Activated T-helper 1 cell treated with anti-CD3 and anti-CD28 coated beads, Interleukin-2, amount 50 U/mL, for 16 hours (primary cell): ENCODE measurements around the gene TTPAL.
"Not testable (repeated sequence)": the region's sequence is repeated elsewhere in the genome, so short reads cannot be mapped to it uniquely, and the experiment has no call there.

Experiments used
- DNase-seq, 2 donors: peaks; one replicate each; pipeline ENCODE4 v3.0.0-alpha.2; 2020; ENCODE audit warnings: low read depth in 1 of 2, low spot score in 1 of 2

TTPAL gene

DNA sequence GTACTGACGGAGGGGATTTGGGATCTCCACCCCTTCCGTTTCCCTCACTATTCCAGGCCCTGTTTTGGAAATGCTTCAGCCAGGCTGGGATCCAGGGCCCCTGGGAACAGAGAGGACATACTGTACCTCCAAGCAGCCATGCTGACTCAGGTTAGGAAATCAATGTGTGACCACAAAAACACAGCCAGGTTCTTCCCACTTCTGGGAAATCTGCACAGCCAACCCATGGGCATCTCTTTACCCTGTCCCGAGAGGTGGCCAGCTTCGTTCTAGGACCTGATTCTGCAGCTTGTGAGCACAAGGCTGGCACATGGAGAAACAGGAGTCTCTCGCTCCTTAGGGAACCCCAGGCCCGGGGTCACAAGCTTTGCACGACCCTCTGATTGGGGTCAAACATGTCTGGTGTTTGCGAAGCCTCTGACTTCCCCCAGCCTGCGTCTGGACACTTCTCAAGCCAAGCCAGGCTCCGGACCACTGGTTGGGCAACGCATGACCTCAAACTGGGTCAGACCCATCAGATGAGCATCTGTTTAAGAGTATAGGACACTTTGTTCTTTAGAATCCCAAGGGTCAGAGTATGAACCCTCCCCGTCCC, 8.3 kb upstream of the TTPAL start:
- DNase-seq = no peak

DNA sequence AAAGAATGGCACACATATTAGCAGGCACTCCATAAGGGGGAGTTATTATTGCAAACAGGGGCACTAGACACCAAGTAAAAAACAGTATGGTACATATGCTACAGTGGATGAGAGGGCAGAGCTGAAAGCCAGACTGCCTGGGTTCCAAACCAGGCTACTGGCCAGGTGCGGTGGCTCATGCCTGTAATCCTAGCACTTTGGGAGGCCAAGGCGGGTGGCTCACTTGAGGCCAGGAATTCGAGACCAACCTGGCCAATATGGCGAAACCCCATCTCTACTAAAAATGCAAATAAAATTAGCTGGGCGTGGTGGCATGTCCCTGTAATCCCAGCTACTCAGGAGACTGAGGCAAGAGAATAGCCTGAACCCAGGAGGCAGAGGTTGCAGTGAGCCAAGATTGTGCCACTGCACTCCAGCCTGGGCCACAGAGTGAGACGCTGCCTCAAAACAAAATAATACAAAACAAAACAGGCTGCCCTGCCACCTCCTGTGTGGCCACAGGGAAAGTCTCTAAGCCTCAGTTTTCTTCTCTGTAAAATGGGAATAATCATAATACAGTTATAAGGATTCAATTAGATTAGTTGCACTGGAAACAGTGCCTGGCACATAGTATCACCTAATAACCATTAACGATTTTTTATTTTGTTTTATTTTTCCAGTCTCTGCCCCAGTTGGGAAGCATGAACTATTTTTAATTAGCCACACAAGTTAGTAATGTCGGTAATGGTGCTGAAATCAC, 7.5 kb upstream of the TTPAL start:
- no peak for DNase-seq

DNA sequence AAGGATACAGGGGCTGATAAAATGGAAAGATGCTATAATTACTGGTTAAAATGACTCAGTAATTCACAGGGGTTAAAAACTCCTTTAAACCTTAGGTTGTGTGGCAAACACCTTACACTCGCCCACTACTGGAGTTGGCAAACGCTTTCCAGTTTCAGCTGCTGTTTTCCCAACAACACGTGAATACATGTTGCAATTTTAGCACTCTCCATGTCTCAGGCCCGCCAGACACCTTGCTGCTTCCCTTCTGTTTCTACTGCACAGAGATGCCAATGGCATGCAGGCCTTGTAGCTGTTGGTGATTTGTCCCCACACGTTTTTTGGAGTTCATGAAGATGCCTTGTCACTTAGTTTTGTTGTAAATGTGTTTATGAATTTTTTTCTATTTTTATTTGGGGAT, 5.3 kb upstream of the TTPAL start:
- no peak for DNase-seq

- DNase-seq = no peak
These were observed 4.2 kb upstream of the TTPAL start for GRCh38 chr20:44471481-44471882.

- DNase-seq = not testable (repeated sequence)
These were observed 3.4 kb upstream of the TTPAL start for GRCh38 chr20:44472283-44472682.

DNA sequence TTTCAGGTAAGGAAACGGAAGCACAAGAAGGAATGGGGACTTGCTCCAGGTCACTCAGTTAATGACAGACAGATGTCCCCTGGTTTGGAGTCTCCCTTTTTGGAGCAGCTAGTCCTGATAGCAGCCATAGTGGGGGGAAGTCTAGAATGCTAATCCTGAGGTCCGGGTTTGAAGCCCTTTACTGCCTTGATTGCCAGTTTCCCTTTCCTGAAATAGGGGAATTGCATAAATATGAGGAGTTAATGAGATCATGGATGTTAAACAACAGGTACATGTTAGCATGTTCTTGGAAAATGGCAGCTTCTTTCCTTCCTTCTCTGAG, 341 bp upstream of the TTPAL start:
- no peak for DNase-seq

- DNase-seq = no peak
These were observed 1.5 kb downstream of the TTPAL start for GRCh38 chr20:44477151-44477550.

GRCh38 chr20:44478206-44478605, 2.5 kb downstream of the TTPAL start:
- DNase-seq = no peak

DNA sequence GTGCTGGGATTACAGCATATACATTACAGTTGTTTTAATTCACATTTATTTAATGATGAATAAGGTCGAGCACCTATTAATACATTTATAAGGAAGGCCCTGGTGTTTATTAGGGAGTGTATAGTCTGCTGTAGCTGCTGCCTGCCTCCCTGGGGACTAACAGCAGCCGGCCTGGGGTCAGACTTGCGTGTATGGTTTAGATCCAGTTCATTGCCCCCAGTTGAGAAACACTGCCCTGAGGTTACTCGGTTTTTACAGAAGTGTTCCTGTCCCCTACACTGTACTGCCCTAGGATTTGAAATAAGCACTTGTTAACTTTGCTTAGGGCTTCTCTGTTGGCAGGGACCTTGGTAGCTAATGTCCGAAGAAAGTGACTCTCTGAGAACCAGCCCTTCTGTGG, 4.0 kb downstream of the TTPAL start:
- DNase-seq = no peak

- no peak for DNase-seq
These were observed 4.4 kb downstream of the TTPAL start for GRCh38 chr20:44480097-44480496.

- DNase-seq = no peak
These were observed 6.2 kb downstream of the TTPAL start for GRCh38 chr20:44481719-44482416.

DNA sequence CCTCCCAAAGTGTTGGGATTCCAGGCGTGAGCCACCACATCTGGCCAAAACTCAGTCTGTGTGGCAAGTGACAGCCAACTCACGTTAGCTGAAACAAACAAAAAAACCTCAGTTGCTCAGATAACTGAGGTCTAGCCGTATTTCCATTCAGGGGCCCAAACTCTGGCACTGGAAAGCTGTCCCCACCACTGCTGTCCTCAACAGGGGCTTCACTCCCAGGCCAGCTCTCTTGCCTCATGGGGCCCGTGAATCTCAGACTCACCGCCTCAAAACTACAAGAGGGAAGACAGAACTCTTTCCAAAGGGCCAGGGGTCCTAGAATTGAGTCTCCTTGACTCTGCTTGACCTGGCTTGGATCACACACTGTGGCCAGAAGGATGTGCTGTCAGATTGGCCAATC, 7.4 kb downstream of the TTPAL start:
- no peak for DNase-seq

DNA sequence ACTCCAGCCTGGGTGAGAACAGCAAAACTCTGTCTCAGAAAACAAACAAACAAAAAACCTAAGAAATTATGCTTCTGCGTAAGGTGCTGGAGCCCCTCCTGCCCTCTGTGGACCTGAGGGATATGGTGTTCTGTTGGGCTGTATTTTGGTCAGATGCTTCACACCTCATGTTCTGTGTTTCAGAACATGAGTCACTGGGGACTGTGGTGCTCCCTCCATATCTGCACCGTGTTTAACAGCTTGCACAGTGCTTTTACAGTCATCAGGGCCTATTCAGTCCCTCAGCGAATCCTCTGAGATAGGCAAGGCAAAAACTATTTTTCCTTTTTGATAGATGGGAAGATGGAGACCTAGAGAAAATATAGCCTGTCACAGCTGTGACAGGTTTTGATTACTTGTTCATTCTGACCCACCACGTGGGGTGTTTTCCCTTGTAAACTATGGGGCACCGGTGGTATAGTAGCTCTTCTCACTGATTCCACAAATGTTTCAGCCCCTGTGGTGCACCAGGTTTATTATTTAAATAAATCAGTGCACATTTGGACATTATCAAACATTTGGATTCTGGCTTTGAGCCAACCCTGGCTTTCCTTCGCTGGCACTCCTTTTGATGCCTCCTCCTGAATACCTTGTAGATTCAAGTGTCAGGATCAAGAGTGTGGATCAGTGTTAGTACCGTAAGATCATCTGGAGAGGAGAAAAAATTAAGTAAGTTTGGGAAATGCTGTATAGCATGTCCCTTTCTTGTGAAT, 9.6 kb downstream of the TTPAL start:
- DNase-seq = no peak

- no peak for DNase-seq
These were observed 10.1 kb downstream of the TTPAL start for GRCh38 chr20:44485830-44486198.

GRCh38 chr20:44488551-44488950, 12.9 kb downstream of the TTPAL start:
- no peak for DNase-seq

DNA sequence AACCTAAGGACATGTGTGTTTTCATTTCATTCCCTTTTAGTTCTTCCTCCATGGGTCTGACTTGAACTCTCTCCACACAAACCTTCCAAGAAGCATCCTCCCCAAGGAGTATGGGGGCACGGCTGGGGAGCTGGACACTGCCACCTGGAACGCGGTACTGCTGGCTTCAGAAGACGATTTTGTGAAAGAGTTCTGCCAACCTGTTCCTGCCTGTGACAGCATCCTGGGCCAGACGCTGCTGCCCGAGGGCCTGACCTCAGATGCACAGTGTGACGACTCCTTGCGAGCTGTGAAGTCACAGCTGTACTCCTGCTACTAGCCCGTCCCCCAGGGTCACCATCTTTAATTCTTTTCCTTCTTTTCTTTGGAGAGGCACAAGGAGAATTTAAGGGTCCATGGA, 13.5 kb downstream of the TTPAL start:
- no peak for DNase-seq

DNA sequence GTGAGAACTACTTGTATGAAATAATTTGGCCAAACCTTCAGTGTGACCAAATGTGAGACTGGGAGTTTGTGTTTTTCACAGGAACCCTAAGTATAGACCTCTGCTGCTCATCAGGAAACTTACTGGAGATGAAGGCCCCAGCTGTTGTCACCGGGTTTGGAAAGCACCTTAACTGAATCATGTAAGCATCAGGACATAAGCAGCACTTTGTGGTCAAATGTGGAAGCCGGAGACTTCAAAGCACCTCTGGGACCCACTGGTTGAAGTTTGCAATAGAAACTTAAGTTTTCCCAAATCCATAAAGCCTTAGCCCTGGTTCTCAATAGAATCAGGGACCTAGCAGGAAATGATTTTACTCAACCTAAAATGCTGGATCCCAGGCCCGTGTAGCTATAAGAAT, 14.3 kb downstream of the TTPAL start:
- no peak for DNase-seq

- no peak for DNase-seq
These were observed 16.1 kb downstream of the TTPAL start for GRCh38 chr20:44491635-44492395.

DNA sequence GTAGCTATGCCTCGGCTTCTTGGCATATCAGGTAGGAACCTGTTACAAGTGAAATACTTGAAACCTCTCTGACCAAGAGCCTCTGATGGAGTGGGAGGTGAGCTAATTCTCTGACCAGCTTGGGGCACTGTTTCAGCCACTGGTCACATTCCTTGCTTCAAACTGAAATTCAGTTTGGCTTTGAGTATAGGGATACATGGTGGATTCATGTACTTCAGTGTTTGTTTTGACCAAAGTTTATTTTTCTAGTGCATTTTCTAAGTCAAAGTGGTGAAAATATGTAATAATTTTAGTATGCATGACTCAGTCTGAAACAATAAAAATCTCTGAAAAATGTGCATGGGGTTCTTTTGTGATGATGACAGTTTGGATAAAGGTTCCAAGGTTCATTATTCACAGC, 18.6 kb downstream of the TTPAL start:
- no peak for DNase-seq

- DNase-seq = no peak
These were observed 19.0 kb downstream of the TTPAL start for GRCh38 chr20:44494681-44495080.

GRCh38 chr20:44495257-44495656, 19.6 kb downstream of the TTPAL start:
- DNase-seq = no peak
